ENCODE measurements around the gene COL5A3. TPM values are rescaled to one million over a fixed set of nuclear protein-coding genes. Genes with fewer than 3 reads are reported as not detected.

COL5A3 gene
- total RNA-seq, 1 donor from 2014 or later, result 1.2 TPM

Small RNA genes within 50 kb of the gene (small RNA-seq; reads per million reads assigned to genes)
- not detected for gene MIR5589

Other genes starting within 250 kb of the COL5A3 start
- 26.5 TPM for gene ZNF846, start 241.8 kb downstream of the COL5A3 start, total RNA-seq
- 13.1 TPM for gene FBXL12, start 191.4 kb downstream of the COL5A3 start, total RNA-seq
- 62.9 TPM for gene UBL5, start 182.6 kb downstream of the COL5A3 start, total RNA-seq
- 65.4 TPM for gene PIN1, start 175.2 kb downstream of the COL5A3 start, total RNA-seq
- 121 TPM for gene OLFM2, start 74.0 kb downstream of the COL5A3 start, total RNA-seq
- not detected for gene RDH8, start 3.0 kb upstream of the COL5A3 start, total RNA-seq
- gene SHFL, start 75.8 kb upstream of the COL5A3 start, total RNA-seq, result 5.0 TPM
- 0.47 TPM for gene ANGPTL6, start 92.2 kb upstream of the COL5A3 start, total RNA-seq
- gene PPAN, start 95.9 kb upstream of the COL5A3 start, total RNA-seq, result 18.1 TPM
- gene P2RY11, start 101.2 kb upstream of the COL5A3 start, total RNA-seq, result 3.9 TPM
- gene EIF3G, start 109.4 kb upstream of the COL5A3 start, total RNA-seq, result 96.1 TPM
- 21.4 TPM for gene DNMT1, start 184.4 kb upstream of the COL5A3 start, total RNA-seq
- 4.7 TPM for gene S1PR2, start 220.8 kb upstream of the COL5A3 start, total RNA-seq
- 8.9 TPM for gene MRPL4, start 241.7 kb upstream of the COL5A3 start, total RNA-seq